ENCODE data around the gene ZNF217. TPM values are rescaled to one million over a fixed set of nuclear protein-coding genes. Genes with fewer than 3 reads are reported as not detected.
"Not testable (repeated sequence)": the region's sequence is repeated elsewhere in the genome, so short reads cannot be mapped to it uniquely, and the experiment has no call there.

The ZNF217 gene
- total and polyA plus RNA-seq, 2 donors (not counting 1 experiment from before 2014, with no cell fraction given) = 15.5 to 92.6 TPM

- H3K4me3 Mint-ChIP-seq; DNase-seq; H3K27me3 ChIP-seq (replicated peaks in 1 of 4; ENCODE audit: control extremely low read depth in 1 of 4, control insufficient read depth in 3 of 4, insufficient read depth in 4 of 4, low read length in 3 of 4); H3K27me3 Mint-ChIP-seq; H3K4me3 ChIP-seq (ENCODE audit: control extremely low read depth in 1 of 5, extremely low read depth in 1 of 5, insufficient read depth in 1 of 5, low read depth in 2 of 5, low read length in 4 of 5); H2AFZ ChIP-seq (ENCODE audit: insufficient read depth, low read depth, low read length, poor library complexity, severe bottlenecking); H3K9me3 Mint-ChIP-seq (ENCODE audit: insufficient read depth); H4K20me1 ChIP-seq (ENCODE audit: control insufficient read depth, insufficient read depth, low read length, poor library complexity, severe bottlenecking); intact Hi-C loops (cut with micrococcal nuclease); H3K9ac ChIP-seq (ENCODE audit: low read length); H3K36me3 ChIP-seq (replicated peaks in 1 of 2; ENCODE audit: control extremely low read depth in 1 of 2, control insufficient read depth in 1 of 2, extremely low read depth in 1 of 2, insufficient read depth in 2 of 2, low read length in 1 of 2); ATAC-seq (ENCODE audit: low read depth); H3K79me2 ChIP-seq (ENCODE audit: control insufficient read depth, insufficient read depth, low read length); H3K9me3 ChIP-seq (ENCODE audit: control extremely low read depth in 1 of 3, control insufficient read depth in 2 of 3, insufficient read depth in 1 of 3, low read length in 2 of 3): not testable (repeated sequence)
- peak overlapping the region; percentile 90 for H3K27ac Mint-ChIP-seq
- WGBS (ENCODE audit: insufficient coverage) = 100% methylated on average over 2 of the region's 9 CpGs
- peak overlapping the region; percentile 23 for H3K4me2 ChIP-seq (replicated peaks; ENCODE audit: low read depth, low read length, poor library complexity, severe bottlenecking)
- CTCF ChIA-PET = interaction anchor here (0.6 to 1.3 kb wide), 3 partner anchors 71 to 303 kb away, joined by 3 to 5 read pairs (median 3); no protein-coding TSS in a partner anchor
- POLR2A ChIA-PET = interaction anchor here (0.7 to 1.4 kb wide), 2 partner anchors 8 to 11 kb away, joined by 5 to 7 read pairs; no protein-coding TSS in a partner anchor
- peaks cover 38 to 40% of the 10 kb centered on the region in 2 donors for H3K4me1 ChIP-seq (ENCODE audit: control insufficient read depth in 2 of 2, insufficient read depth in 2 of 2, low read length in 2 of 2)
- H3K4me1 Mint-ChIP-seq = peaks cover 45% of the 10 kb centered on the region
- peak overlapping the region in 1 of 2 donors; percentile 83 for H3K27ac ChIP-seq (ENCODE audit: low read length in 2 of 2)
These were observed 43.7 kb upstream of the ZNF217 start for GRCh38 chr20:53637310-53637709.

DNA sequence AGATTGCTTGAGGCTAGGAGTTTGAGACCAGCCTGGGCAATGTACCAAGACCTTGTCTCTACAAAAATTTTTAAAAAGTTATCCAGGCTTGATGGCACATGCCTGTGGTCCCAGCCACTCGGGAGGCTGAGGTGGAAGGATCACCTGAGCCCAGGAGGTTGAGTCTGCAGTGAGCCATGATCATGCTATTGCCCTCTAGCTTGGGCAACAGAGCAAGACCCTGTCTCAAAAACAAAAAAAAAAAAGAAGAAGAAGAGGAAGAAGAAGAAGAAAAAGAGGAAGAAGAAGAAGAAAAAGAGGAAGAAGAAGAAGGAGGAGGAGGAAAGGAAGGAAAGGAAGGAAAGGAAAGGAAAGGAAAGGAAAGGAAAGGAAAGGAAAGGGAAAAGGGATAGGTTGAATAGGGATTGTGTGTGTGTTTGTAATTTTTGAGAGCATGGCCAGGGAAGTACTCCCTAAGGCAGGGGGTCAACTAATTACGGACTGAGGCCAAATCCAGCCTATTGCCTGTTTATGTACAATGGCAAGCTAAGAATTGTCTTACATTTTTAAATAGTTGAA is 43.0 kb upstream of the ZNF217 start:
- TF ChIP-seq EZH2 (IDR thresholded peaks at IDR 0.05; ENCODE audit: borderline replicate concordance, insufficient read depth, low read depth, low read length, poor library complexity, severe bottlenecking) = no peak
- TF ChIP-seq CTCF (IDR thresholded peaks at IDR 0.05) = peak; percentile 26
- peak; percentile 56 for DNase-seq
- Mint-ChIP-seq H3K9me3 (ENCODE audit: insufficient read depth) (no peaks in the 10 kb centered on the region), H3K4me3 (peak overlapping the region; percentile 2), H3K27me3 (no peaks in the 10 kb centered on the region), H3K27ac (peak overlapping the region; percentile 90), H3K4me1 (peaks cover 42% of the 10 kb centered on the region)
- ATAC-seq (ENCODE audit: low read depth) = peak; percentile 63
- Histone ChIP-seq H3K79me2 (ENCODE audit: control insufficient read depth, insufficient read depth, low read length) (no peaks in the 10 kb centered on the region), H3K4me3 (ENCODE audit: control extremely low read depth in 1 of 5, extremely low read depth in 1 of 5, insufficient read depth in 1 of 5, low read depth in 2 of 5, low read length in 4 of 5) (no peak overlapping the region), H2AFZ (ENCODE audit: insufficient read depth, low read depth, low read length, poor library complexity, severe bottlenecking) (no peak overlapping the region), H3K4me2 (replicated peaks; ENCODE audit: low read depth, low read length, poor library complexity, severe bottlenecking) (peak overlapping the region; percentile 33), H3K27ac (ENCODE audit: low read length in 2 of 2) (peak overlapping the region; percentile 55 to 83), H3K9ac (ENCODE audit: low read length) (no peak overlapping the region), H3K36me3 (replicated peaks in 1 of 2; ENCODE audit: control extremely low read depth in 1 of 2, control insufficient read depth in 1 of 2, extremely low read depth in 1 of 2, insufficient read depth in 2 of 2, low read length in 1 of 2) (no peaks in the 10 kb centered on the region), H3K27me3 (replicated peaks in 1 of 4; ENCODE audit: control extremely low read depth in 1 of 4, control insufficient read depth in 3 of 4, insufficient read depth in 4 of 4, low read length in 3 of 4) (no peaks in the 10 kb centered on the region), H3K4me1 (ENCODE audit: control insufficient read depth in 2 of 2, insufficient read depth in 2 of 2, low read length in 2 of 2) (peaks cover 33 to 34% of the 10 kb centered on the region in 2 donors), H4K20me1 (ENCODE audit: control insufficient read depth, insufficient read depth, low read length, poor library complexity, severe bottlenecking) (no peaks in the 10 kb centered on the region), H3K9me3 (ENCODE audit: control extremely low read depth in 1 of 3, control insufficient read depth in 2 of 3, insufficient read depth in 1 of 3, low read length in 2 of 3) (peaks cover 0 to 6% (median 0%) of the 10 kb centered on the region in 3 donors)
- ChIA-PET POLR2A (interaction anchor here (0.6 to 1.6 kb wide), 8 partner anchors 9 to 235 kb away, joined by 3 to 10 read pairs (median 4); no protein-coding TSS in a partner anchor), CTCF (interaction anchor here (0.6 to 1.3 kb wide), 5 partner anchors 22 to 303 kb away, joined by 3 to 5 read pairs (median 3); no protein-coding TSS in a partner anchor)
- intact Hi-C loops (cut with micrococcal nuclease) = no loop called here
- 83% methylated on average over 1 of the region's 2 CpGs for WGBS (ENCODE audit: insufficient coverage)

All from B cell (primary cell).